A673 (cell line): ENCODE measurements around the gene ATAT1. TPM values are rescaled to one million over a fixed set of nuclear protein-coding genes. Genes with fewer than 3 reads are reported as not detected.

Experiments
- BruUV-seq: library from RNA; stranded (reverse); fragments of 400-500 nt; replicated peaks from 2 replicates; lab custom pipeline; 2021; lab: Mats Ljungman, UMichigan
- CTCF ChIA-PET: fragments of 300-600 bp; sonication (Branson Sonifier 250); formaldehyde crosslinking; loops from one replicate; lab custom pipeline; 2022; ENCODE audit warnings: antibody characterized with exemption; lab: Charles Lee
- POLR2A ChIA-PET: fragments of 300-600 bp; sonication (Branson Sonifier 250); formaldehyde crosslinking; loops from one replicate; lab custom pipeline; 2022; ENCODE audit warnings: antibody characterized with exemption; ENCODE audit not compliant: low non-redundant PET; lab: Charles Lee
- DNase-seq: peaks from one replicate; pipeline ENCODE4 v3.0.0-alpha.2; 2015; ENCODE audit warnings: low spot score
- H3K27ac ChIP-seq: fragments of 200-600 bp; sonication (generic); 2 replicates; pipeline ENCODE4 v1.5.1; 2016; ENCODE audit warnings: mixed run types, low read depth, mild to moderate bottlenecking, mixed read lengths, antibody characterized with exemption, low read length; ENCODE audit not compliant: poor library complexity, severe bottlenecking
- H3K27me3 ChIP-seq: fragments of 200-600 bp; sonication (generic); replicated peaks from 2 replicates; pipeline ENCODE4 v1.6.1; 2017; ENCODE audit warnings: mixed run types, low read depth, mild to moderate bottlenecking, mixed read lengths, antibody characterized with exemption, low read length; ENCODE audit not compliant: insufficient read depth, poor library complexity
- H3K36me3 ChIP-seq: fragments of 200-600 bp; sonication (generic); 2 replicates; pipeline ENCODE4 v1.6.1; 2016; ENCODE audit warnings: mixed run types, mild to moderate bottlenecking, mixed read lengths, antibody characterized with exemption, low read length; ENCODE audit not compliant: insufficient read depth, poor library complexity, severe bottlenecking
- H3K4me1 ChIP-seq: fragments of 200-600 bp; sonication (generic); 2 replicates; pipeline ENCODE4 v1.6.1; 2017; ENCODE audit warnings: mixed run types, mild to moderate bottlenecking, mixed read lengths, antibody characterized with exemption, low read length; ENCODE audit not compliant: insufficient read depth, poor library complexity, severe bottlenecking
- H3K4me3 ChIP-seq: fragments of 200-600 bp; sonication (generic); 2 replicates; pipeline ENCODE4 v1.5.1; 2016; ENCODE audit warnings: low read depth, mixed run types, mild to moderate bottlenecking, mixed read lengths, low read length; ENCODE audit not compliant: poor library complexity, severe bottlenecking
- H3K9me3 ChIP-seq: fragments of 200-600 bp; sonication (generic); 2 replicates; pipeline ENCODE4 v1.6.1; 2016; ENCODE audit warnings: mixed run types, low read depth, mild to moderate bottlenecking, mixed read lengths, antibody characterized with exemption, low read length; ENCODE audit not compliant: poor library complexity, severe bottlenecking
- CTCF ChIP-seq: fragments of 300-800, 200-600 bp; sonication (generic); conservative IDR thresholded peaks from 2 replicates; pipeline ENCODE4 v1.5.1; 2017; ENCODE audit warnings: low read depth, mild to moderate bottlenecking, antibody characterized with exemption, low read length, moderate library complexity, mixed read lengths
- EZH2 ChIP-seq: fragments of 200-600 bp; sonication (generic); IDR thresholded peaks from 2 replicates; pipeline ENCODE4 v1.6.1; 2017; ENCODE audit warnings: borderline replicate concordance, low read depth, mild to moderate bottlenecking, mixed read lengths, antibody characterized with exemption, low read length; ENCODE audit not compliant: poor library complexity, severe bottlenecking
- intact Hi-C: fragments of 100-400 bp; cut with micrococcal nuclease; formaldehyde crosslinking; loops from one replicate; pipeline ENCODE4 v1.10.0; 2022; ENCODE audit not compliant: unreplicated experiment
- total RNA-seq: library from RNA; stranded (reverse); gene quantifications from 2 replicates; pipeline ENCODE4 v1.2.3, GENCODE V29; 2021

Gene ATAT1
- total RNA-seq, 1 experiment from 2014 or later: 31.7 TPM

GRCh38 chr6:30670760-30671527, 44.3 kb downstream of the ATAT1 start:
- no peak for DNase-seq
- H3K4me3 ChIP-seq: no peak overlapping the region
- no peaks in the 10 kb centered on the region for H3K9me3 ChIP-seq
- ChIA-PET CTCF (no interaction called here), POLR2A (no interaction called here)
- peak; percentile 33 for TF ChIP-seq CTCF
- TF ChIP-seq EZH2: no peak
- TSS peak; percentile 15 for BruUV-seq
- no peak overlapping the region for H3K27ac ChIP-seq
- intact Hi-C loops: loop anchor here (10.0 kb wide), 1 partner anchor 186 kb away; the partner anchor contains the start of gene HLA-E
- peaks cover 7% of the 10 kb centered on the region for H3K4me1 ChIP-seq
- peaks cover 23% of the 10 kb centered on the region for H3K36me3 ChIP-seq
- H3K27me3 ChIP-seq: no peaks in the 10 kb centered on the region

GRCh38 chr6:30672445-30673253, 46.0 kb downstream of the ATAT1 start, which contains the start of gene DHX16:
TSS of gene DHX16 (minus strand) at chr6:30673006. CDS start at chr6:30672841, 165 bp downstream.
- peaks cover 30% of the 10 kb centered on the region for H3K36me3 ChIP-seq
- CTCF ChIA-PET: interaction anchor here (0.5 to 1.0 kb wide), 3 partner anchors 42 to 407 kb away, joined by 3 to 4 read pairs (median 3); no protein-coding TSS in a partner anchor
- intact Hi-C loops: loop anchor here (10.0 kb wide), 1 partner anchor 188 kb away; the partner anchor contains the start of gene HLA-E
- H3K9me3 ChIP-seq: no peaks in the 10 kb centered on the region
- H3K4me3 ChIP-seq: peak within 1 kb of the TSS; percentile 87
- POLR2A ChIA-PET: interaction anchor here (0.7 kb wide), 1 partner anchor 128 kb away, joined by 5 read pairs; no protein-coding TSS in a partner anchor
- peak; percentile 98 for DNase-seq
- H3K4me1 ChIP-seq: peaks cover 7% of the 10 kb centered on the region
- H3K27me3 ChIP-seq: no peaks in the 10 kb centered on the region
- TSS peak; percentile 59 for BruUV-seq
- peak within 1 kb of the TSS; percentile 61 for H3K27ac ChIP-seq
- TF ChIP-seq EZH2 (no peak), CTCF (peak; percentile 96)

GRCh38 chr6:30676660-30677285, 50.1 kb downstream of the ATAT1 start:
- H3K4me3 ChIP-seq: no peak overlapping the region
- H3K27ac ChIP-seq: no peak overlapping the region
- ChIA-PET POLR2A (no interaction called here), CTCF (interaction anchor here (1.3 kb wide), 1 partner anchor 54 kb away, joined by 3 read pairs; no protein-coding TSS in a partner anchor)
- no peaks in the 10 kb centered on the region for H3K9me3 ChIP-seq
- TF ChIP-seq CTCF (no peak), EZH2 (no peak)
- no TSS peak for BruUV-seq
- peaks cover 4% of the 10 kb centered on the region for H3K4me1 ChIP-seq
- no peak for DNase-seq
- peaks cover 20% of the 10 kb centered on the region for H3K36me3 ChIP-seq
- intact Hi-C loops: loop anchor here (10.0 kb wide), 1 partner anchor 192 kb away; the partner anchor contains the start of gene HLA-E
- no peaks in the 10 kb centered on the region for H3K27me3 ChIP-seq
